HG02610 (cell line): ENCODE measurements around the gene CELA2A.
"Not testable (repeated sequence)": the region's sequence is repeated elsewhere in the genome, so short reads cannot be mapped to it uniquely, and the experiment has no call there.

Experiments
- ATAC-seq: cut with Tn5 transposase; IDR thresholded peaks from one replicate; pipeline ENCODE4 v1.9.1; 2021; ENCODE audit warnings: mild to moderate bottlenecking, moderate library complexity; ENCODE audit not compliant: unreplicated experiment

The CELA2A gene

DNA sequence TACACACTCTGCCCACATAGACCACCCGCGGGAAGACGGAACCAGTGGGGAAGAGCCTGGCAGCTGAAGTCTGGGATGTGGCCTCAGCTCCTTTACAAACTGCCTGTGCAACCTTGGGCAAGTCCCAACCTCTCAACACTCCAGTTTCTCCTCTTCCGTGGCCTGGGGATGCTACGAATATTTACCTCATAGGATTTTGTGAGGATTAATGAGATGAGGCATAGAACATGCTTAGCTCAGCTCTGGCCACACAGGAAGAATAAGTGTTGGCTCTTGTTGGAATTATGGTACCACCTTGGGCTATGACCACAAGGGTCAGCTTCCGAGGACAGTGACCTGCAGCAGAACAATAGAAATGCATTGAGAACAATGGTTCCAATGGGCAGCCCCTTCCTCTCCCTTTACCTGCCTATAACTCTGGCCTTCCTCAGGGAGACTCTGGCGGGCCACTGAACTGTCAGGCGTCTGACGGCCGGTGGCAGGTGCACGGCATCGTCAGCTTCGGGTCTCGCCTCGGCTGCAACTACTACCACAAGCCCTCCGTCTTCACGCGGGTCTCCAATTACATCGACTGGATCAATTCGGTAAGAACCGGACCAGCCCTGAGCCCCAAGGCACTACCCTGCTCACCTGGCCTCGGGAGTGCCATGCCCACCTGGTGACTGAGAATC, 10.6 kb downstream of the CELA2A start:
- not testable (repeated sequence) for ATAC-seq

DNA sequence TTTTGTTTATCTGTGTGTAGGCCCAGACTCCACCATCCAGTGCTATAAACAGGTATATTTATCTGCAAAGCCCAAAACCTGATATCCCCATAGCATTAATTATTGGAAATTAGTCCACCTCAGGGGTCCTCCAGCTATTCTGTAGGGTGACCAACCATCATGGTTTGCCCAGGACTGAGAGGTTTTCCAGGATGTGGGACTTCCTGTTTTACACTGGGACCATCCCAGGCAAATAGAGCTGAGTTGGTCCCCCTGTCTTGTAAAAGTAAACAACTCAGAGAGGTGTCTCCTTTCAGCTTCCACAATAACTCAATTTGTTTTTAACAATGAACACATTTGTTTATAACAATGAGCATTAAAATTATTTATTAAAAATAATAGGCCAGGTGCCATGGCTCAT, 11.6 kb downstream of the CELA2A start:
- no peak for ATAC-seq

DNA sequence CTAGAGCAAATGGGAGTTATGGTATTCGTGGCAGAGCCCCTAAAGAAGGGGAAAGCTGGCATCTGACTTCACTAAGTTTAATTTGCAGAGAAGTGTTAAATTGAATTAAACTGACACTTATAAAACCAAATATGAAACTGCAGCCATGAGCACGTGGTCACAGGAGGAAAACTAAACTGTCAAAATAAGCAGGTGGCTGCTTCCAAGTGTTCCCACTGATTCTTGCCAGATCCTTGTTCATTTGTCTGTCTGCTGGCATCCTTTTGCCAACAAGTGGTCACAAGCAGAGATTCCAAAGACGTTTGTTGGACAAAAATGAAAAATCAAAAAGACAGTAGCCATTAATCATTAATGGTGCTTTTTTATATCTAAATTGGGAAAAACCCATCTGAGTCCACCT, 12.8 kb downstream of the CELA2A start:
- no peak for ATAC-seq

DNA sequence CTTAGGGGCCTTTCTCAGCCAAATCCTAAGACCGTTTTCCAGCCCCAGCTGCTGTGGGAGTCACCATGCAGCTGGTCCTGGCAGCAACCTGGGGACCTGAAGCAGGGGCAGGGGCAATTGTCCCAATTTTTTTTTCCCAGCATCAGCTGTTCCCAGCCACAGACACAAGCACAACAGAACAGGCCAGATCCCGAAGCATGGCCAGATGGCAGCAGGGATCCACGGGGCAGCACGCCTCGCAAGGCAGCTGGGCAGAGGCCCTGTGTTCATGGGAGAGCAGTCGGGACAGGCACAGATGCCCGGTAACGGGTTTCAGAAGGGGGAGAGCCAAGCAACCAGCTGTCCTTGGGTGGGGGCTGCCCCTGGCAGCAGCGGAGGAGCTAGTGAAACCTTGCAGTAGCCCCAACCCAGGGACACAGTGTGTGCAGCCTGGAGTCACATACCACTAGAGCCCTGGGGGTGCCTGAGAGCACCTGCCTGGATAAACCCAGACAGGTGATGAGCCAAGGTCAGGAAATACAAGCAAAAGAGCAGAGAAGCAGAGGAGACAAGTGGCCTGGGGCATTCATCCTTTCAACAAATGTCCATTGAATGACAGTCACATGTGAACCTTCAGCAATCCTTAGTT, 13.4 kb downstream of the CELA2A start:
- ATAC-seq: not testable (repeated sequence)

DNA sequence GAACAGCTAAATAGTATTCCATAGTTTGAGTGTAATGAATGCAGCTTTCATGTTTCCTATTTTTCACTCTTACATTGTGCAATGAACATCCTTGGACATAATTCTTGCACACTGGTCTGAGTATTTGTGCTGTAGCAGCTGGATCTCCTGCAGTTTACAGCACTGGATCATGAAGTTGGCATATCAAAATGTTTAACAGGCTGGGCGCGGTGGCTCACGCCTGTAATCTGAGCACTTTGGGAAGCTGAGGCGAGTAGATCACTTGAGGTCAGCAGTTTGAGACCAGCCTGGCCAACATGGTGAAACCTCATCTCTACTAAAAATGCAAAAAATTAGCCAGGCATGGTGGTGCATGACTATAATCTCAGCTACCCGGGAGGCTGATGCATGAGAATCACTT, 14.5 kb downstream of the CELA2A start:
- ATAC-seq: not testable (repeated sequence)

DNA sequence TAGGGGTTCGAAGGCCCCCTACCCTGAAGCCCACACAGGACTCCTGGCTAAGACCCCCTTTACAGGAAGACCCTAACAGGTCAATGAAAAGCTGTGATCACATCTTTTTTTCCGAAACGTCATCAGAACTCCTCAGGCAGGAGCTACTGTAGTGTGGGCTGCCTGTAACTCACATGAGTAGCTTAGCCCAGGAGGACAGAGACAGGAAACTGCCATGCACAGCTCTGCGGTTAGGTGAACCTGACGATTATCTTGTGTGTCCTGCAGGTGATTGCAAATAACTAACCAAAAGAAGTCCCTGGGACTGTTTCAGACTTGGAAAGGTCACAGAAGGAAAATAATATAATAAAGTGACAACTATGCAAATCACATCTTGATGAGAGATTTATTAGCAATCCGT, 15.2 kb downstream of the CELA2A start:
- ATAC-seq: not testable (repeated sequence)

DNA sequence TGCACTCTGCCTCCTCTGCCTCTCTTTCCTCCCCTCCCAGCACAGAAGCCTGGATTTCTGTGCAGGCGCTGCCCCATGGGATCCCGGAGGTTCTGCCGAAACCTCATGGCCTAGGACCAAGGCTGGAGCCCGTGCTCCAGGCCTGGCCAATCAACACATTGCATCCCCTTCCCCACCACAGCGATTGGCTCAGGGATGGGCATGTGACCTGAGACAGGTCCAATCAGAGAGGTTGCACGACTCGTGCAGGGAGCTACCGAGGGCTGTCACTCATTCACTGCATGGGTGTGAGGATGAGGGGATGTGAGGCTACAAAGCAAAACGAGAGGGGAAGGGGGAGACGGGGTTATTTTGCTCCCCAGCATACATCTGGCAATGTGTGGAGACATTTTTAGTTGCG, 16.1 kb downstream of the CELA2A start:
- ATAC-seq: no peak

DNA sequence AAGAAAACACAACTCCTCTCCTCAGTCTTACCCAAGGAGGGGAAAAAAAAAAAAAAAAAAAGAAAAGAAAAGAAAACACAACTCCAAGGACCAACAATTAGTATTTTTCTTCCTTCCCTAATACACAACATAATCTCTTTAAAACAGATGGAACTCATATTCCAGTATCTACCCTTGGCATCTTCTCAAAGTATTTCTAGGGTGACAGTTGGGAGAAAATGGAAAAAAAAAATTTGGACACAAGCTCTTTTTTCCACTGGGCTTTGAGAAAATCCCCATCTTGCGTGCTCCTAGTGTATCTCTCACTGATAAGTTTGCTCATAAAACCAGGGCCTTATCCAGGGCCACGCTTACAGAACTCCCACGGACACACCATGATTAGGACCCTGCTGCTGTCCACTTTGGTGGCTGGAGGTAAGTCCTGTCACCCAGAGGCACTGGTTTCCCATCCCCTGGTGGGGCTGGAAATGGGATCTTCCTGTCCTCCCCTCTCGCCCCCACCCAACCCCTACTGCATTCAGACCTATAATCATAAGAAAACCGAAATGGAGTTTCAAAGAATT, 19.3 kb downstream of the CELA2A start, which contains the start of gene CELA2B:
TSS of gene CELA2B (plus strand) at position 353 of the 563 bp plus-strand sequence. CDS start at position 375, 22 bp downstream.
- no peak for ATAC-seq

DNA sequence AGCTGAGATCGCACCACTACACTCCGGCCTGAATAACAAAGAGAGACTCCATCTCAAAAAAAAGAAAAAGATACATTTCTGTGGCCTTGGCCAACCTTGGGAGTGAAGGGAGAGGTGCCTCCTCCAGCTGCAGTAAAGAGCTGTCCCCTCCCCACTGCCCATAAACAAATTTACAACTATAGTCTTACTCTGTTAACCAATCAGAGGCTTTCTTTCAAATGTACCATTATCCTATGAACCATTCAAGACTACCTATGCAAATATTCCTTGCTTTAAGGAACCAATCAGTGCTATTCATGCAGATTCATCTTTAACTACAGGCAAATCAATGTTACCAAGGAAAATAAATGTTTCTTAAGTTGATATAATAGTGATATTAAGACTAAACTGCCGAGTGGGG, 20.4 kb downstream of the CELA2A start:
- ATAC-seq: no peak

DNA sequence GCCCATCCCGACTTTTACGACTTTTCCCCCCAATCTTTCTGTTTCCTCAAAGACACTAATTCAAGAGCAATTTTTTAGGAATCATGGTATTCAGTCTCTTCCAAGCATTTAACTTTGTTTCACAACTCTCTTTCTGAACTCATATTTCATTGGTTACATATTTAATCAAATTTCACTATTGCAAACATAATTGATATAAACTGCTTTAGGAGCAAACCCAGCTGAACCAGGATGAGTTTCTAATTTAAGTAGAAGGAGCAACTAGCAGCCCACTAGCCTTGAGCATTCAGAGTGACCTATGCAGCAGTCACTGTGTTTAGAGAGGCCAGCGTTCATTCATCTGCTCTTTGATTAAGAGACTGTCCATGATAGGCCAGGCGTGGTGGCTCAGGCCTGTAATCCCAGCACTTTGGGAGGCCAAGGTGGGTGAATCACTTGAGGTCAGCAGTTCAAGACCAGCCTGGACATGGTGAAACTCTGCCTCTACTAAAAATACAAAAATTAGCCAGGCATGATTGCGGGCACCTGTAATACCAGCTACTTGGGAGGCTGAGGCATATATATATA, 21.2 kb downstream of the CELA2A start:
- ATAC-seq: no peak

DNA sequence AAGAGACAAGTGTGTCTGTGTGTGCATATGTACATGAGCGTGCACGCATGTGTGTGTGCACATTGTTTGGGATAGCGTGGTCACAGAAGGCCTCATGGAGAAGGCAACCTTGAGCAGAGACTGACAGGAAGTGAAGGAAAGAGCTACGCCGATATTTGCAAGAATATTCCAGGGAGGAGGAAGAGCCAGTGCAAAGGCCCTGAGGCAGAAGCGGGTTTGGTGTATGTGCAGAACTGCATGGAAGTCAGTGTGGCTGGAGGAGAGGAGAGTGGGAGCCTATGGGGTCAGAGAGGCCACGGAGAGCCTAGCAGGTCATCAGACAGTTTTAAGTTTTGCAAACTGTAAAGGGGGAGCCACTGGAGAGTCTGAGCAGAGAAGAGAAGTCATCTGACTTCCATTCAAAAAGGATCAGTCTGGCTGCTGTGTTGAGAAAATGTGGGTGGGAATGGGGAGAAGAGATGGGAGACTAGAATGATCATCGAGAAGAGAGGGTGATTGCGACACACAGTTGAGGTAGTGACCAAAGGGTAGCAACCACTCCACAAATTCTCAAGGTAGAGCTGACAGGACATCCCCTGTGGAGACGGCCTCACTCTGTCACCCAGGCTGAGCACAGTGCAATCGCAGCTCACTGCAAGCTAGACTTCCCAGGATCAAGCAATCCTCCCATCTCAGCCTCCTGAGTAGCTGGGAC, 23.3 kb downstream of the CELA2A start:
- no peak for ATAC-seq

DNA sequence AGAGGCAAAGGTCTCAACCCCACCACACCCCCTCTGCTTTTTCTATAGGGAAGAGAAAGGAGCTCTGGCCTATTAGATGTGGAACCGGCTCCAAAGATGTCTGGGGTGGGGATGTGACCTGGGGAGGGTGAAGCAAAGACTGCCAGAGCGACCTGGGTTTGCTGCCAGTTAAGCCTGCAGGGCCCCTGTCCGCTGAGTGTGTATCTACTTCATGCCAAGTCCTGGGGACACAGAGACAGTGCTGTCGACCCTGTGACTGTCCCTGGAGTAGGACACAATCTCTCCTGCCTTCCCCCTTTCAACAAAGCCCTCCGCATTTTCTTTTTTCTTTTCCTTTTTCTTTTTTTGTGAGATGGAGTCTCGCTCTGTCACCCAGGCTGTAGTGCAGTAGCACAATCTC, 25.9 kb downstream of the CELA2A start:
- ATAC-seq: not testable (repeated sequence)

DNA sequence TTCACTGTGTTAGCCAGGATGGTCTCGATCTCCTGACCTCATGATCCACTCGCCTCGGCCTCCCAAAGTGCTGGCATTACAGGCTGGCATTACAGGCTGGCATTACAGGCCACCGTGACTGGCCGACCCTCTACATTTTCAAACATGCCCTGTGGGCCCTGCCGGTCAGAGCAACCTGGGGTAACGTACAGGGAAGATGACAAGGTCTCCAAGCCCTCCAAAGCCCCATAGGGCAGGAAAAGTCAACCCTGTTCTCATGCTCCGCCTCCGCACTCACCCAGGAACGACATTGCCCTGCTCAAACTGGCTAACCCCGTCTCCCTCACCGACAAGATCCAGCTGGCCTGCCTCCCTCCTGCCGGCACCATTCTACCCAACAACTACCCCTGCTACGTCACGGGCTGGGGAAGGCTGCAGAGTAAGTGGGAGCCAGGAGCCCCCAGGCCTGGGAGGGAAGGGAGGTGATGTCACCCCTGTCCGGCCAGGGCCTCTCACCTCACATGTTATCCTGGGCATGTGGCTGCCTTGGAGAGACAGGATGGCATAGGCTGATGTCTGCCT, 26.5 kb downstream of the CELA2A start:
- ATAC-seq: not testable (repeated sequence)

DNA sequence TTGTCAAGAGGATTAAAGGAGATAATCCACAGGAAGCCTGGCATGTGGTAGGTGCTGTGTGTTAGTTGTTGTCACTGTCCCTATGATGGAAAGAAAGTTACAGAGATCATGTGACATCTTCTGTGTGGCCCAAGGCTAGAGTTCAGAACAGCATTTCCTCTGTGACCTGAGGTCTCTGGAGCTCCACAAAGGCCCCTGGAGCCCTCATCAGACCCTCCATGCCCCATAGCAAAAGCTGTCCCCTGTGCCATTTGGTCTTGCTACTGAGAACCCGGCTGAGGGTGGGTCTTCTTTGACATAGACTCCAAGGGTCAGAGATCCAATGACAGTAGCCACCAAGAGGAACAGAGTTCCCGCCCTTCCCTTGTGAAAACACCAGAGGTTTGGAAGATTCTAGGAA, 27.4 kb downstream of the CELA2A start:
- no peak for ATAC-seq

DNA sequence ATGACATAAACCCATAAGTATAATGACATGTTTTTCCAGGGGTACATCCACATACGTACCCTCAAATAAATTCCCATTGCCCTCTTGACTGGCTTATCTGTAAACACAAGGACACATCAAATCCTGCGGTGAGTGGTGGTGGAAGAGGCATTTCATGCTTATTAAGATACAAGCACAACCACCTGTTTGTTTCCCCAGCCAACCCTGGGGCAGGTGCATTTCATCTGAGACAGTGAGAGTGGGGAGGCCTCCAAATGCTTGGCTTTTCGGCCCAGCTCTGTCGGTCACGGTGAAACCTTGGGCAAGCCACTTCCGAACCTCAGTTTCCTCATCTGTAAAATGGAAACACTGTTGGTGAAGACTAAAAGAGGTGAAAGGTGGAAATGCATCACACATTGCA, 27.9 kb downstream of the CELA2A start:
- ATAC-seq: not testable (repeated sequence)

DNA sequence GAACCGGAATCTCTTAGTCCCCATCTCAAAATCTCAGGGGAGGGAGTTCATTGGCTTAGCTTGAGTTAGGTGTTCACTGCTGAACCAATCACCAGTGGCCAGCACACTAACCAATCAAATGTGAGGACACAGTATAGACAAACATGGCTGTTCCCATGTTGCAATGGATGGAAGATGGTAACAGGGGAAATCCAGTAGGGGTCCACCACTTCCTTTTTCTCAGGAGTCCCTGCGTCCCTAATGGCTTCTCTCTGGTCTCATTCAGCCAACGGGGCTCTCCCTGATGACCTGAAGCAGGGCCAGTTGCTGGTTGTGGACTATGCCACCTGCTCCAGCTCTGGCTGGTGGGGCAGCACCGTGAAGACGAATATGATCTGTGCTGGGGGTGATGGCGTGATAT, 29.1 kb downstream of the CELA2A start:
- no peak for ATAC-seq

DNA sequence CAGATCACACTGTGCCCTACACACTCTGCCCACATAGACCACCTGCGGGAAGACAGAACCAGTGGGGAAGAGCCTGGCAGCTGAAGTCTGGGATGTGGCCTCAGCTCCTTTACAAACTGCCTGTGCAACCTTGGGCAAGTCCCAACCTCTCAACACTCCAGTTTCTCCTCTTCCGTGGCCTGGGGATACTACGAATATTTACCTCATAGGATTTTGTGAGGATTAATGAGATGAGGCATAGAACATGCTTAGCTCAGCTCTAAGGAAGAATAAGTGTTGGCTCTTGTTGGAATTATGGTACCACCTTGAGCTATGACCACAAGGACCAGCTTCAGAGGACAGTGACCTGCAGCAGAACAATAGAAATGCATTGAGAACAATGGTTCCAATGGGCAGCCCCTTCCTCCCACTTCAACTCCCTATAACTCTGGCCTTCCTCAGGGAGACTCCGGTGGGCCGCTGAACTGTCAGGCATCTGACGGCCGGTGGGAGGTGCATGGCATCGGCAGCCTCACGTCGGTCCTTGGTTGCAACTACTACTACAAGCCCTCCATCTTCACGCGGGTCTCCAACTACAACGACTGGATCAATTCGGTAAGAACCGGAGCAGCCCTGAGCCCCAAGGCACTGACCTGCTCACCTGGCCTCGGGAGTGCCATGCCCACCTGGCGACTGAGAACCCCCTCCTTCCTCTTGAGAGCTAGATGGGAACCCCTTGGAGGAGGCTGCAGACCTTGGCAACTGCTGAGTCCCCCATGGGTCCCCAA, 30.5 kb downstream of the CELA2A start:
- not testable (repeated sequence) for ATAC-seq

DNA sequence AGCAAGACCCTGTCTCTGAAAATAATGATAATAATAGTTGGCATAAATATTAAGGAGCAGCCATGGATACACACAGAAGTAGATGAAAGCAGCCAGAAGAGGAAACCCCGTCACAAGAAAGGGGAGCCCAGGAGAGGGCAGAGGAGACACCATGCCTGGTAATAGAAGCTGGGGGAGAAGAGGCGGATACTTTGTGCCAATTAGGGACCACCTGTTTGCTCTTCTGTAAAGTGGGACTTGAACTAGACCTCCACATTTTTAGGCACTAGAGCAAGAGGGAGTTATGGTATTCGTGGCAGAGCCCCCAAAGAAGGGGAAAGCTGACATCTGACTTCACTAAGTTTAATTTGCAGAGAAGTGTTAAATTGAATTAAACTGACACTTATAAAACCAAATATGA, 31.8 kb downstream of the CELA2A start:
- ATAC-seq: no peak

DNA sequence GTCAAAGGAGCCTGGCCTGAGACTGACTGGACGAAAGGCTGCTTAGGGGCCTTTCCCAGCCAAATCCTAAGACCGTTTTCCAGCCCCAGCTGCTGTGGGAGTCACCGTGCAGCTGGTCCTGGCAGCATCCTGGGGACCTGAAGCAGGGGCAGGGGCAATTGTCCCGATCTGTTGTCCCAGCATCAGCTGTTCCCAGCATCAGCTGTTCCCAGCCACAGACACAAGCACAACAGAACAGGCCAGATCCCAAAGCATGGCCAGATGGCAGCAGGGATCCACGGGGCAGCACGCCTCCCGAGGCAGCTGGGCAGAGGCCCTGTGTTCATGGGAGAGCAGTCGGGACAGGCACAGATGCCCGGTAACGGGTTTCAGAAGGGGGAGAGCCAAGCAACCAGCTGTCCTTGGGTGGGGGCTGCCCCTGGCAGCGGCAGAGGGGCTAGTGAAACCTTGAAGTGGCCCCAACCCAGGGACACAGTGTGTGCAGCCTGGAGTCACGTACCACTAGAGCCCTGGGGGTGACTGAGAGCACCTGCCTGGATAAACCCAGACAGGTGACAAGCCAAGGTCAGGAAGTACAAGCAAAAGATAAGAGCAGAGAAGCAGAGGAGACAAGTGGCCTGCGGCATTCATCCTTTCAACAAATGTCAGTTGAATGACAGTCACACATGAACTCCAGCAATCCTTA, 32.7 kb downstream of the CELA2A start:
- no peak for ATAC-seq

DNA sequence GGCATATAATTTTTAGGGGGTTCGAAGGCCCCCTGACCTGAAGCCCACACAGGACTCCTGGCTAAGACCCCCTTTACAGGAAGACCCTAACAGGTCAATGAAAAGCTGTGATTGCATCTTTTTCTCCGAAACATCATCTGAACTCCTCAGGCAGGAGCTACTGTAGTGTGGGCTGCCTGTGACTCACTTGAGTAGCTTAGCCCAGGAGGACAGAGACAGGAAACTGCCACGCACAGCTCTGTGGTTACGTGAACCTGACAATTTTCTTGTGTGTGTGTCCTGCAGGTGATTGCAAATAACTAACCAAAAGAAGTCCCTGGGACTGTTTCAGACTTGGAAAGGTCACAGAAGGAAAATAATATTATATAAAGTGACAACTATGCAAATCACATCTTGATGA, 34.5 kb downstream of the CELA2A start:
- ATAC-seq: not testable (repeated sequence)
